GM19025 (cell line): ENCODE data around the gene CCDC88C.
A peak's percentile ranks its signal among the peaks of the same experiment; 100 is the strongest.

Experiments used
- ATAC-seq: cut with Tn5 transposase; IDR thresholded peaks from one replicate; pipeline ENCODE4 v1.9.1; 2021; ENCODE audit warnings: mild to moderate bottlenecking, low read depth, moderate library complexity; ENCODE audit not compliant: unreplicated experiment

Gene CCDC88C

GRCh38 chr14:91381801-91382670 lies 35.6 kb downstream of the CCDC88C start:
- ATAC-seq, result no peak

- ATAC-seq, result no peak
Observed at GRCh38 chr14:91380610-91381371, 36.8 kb downstream of the CCDC88C start.

GRCh38 chr14:91380123-91380522 lies 37.5 kb downstream of the CCDC88C start:
- ATAC-seq, result no peak

- no peak for ATAC-seq
Observed at GRCh38 chr14:91379579-91379932, 38.1 kb downstream of the CCDC88C start.

- ATAC-seq, result no peak
Observed at GRCh38 chr14:91378930-91379578, 38.6 kb downstream of the CCDC88C start.

- ATAC-seq, result no peak
Observed at GRCh38 chr14:91377700-91378652, 39.6 kb downstream of the CCDC88C start.

GRCh38 chr14:91376547-91377477 lies 40.8 kb downstream of the CCDC88C start:
- no peak for ATAC-seq

- no peak for ATAC-seq
Observed at GRCh38 chr14:91375720-91376452, 41.7 kb downstream of the CCDC88C start.

- no peak for ATAC-seq
Observed at GRCh38 chr14:91374879-91375702, 42.5 kb downstream of the CCDC88C start.

GRCh38 chr14:91374287-91374878 lies 43.2 kb downstream of the CCDC88C start:
- ATAC-seq, result no peak

GRCh38 chr14:91373591-91374254 lies 43.9 kb downstream of the CCDC88C start:
- peak; percentile 53 for ATAC-seq

GRCh38 chr14:91372671-91373495 lies 44.7 kb downstream of the CCDC88C start:
- no peak for ATAC-seq

GRCh38 chr14:91371990-91372375 lies 45.6 kb downstream of the CCDC88C start:
- ATAC-seq, result no peak

GRCh38 chr14:91371011-91371989 lies 46.3 kb downstream of the CCDC88C start:
- no peak for ATAC-seq
